KOPT-K1 (cell line): ENCODE measurements around the gene NUDT4.
"Not testable (repeated sequence)": the region's sequence is repeated elsewhere in the genome, so short reads cannot be mapped to it uniquely, and the experiment has no call there.

ENCODE experiments used
- H3K27ac ChIP-seq: fragments of 200-600 bp; sonication (generic); 2 replicates; pipeline ENCODE4 v1.5.1; 2016; ENCODE audit warnings: antibody characterized with exemption, mild to moderate bottlenecking, low read depth, low read length; ENCODE audit not compliant: poor library complexity, severe bottlenecking
- H3K36me3 ChIP-seq: fragments of 200-600 bp; sonication (generic); 2 replicates; pipeline ENCODE4 v1.5.1; 2017; ENCODE audit warnings: antibody characterized with exemption, mild to moderate bottlenecking, low read length, moderate library complexity; ENCODE audit not compliant: insufficient read depth
- H3K9me3 ChIP-seq: fragments of 200-600 bp; sonication (generic); 2 replicates; pipeline ENCODE4 v1.5.1; 2017; ENCODE audit warnings: antibody characterized with exemption, low read length, mild to moderate bottlenecking; ENCODE audit not compliant: insufficient read depth, poor library complexity, severe bottlenecking

Gene NUDT4

DNA sequence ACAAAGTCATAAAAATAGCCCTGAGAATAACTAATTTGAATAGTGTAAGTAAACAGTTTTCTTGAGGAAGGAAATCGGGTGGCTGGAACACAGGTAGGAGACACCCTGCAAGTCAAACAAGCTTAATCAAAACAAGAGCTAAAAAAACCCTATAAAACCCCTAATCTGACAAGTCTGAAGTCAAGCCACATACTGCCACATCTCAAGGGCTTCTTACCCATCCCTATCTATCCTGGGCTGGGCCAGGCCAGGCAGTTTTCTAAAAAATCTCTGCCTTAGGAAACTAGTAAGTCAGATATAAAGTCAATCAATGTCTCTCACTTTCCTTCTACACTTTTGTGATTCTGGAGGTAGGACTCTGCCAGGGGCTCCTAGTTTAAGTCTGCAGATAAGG, 48.7 kb downstream of the NUDT4 start:
- Histone ChIP-seq H3K9me3 (no peaks in the 10 kb centered on the region), H3K27ac (no peak overlapping the region), H3K36me3 (no peaks in the 10 kb centered on the region)

DNA sequence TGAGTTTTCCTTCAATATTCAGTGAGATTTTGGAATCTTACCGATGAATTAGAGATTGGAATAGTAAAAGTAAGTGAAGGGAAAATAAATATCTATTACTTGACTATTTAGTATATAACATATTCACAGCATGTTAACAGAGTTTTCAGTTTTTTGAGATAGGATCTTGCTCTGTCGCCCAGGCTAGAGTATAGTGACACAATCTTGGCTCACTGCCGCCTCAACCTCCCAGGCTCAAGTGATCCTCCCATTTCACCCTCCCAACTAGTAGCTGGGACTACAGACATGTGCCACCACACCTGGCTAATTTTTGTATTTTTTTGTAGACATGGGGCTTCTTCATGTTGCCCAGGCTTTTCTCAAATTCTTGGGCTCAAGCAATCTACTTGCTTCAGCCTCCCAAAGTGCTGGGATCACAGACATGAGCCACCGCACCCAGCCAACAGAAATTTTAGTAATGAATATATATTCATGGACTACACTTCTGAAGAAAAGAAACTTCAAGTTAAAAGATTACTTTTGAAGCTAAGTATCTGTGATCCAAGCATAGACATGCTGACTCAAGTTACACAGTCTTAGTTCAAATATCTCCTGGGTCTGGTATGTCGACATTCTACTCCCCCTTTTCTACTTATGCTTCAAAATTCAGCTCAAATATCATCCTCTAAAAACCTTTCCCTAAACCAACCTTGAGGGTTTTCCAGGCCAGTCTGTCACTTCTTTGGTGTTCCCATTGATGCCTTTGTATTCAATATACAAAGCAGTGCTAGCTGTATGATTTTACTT, 50.2 kb downstream of the NUDT4 start:
- H3K36me3 ChIP-seq = no peaks in the 10 kb centered on the region
- H3K9me3 ChIP-seq = no peaks in the 10 kb centered on the region
- no peak overlapping the region for H3K27ac ChIP-seq

- H3K36me3 ChIP-seq = no peaks in the 10 kb centered on the region
- no peaks in the 10 kb centered on the region for H3K9me3 ChIP-seq
- H3K27ac ChIP-seq = no peak overlapping the region
Measured at GRCh38 chr12:93429448-93429847, 51.7 kb downstream of the NUDT4 start.

DNA sequence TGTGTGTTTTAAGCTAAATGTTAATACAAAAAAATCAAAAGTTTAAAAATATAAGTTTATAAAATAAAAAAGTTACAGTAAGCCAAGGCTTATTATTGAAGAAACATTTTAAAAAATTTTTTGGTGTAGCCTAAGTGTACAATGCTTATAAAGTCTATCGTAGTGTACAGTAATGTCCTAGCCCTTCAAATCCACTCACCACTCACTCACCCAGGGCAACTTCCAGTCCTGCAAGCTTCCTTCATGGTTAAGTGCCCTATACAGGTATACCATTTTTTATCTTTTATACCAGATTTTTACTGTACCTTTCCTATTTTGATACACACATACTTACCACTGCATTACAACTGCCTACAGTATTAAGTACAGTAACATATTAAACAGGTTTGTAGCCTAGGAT, 52.1 kb downstream of the NUDT4 start:
- H3K9me3 ChIP-seq = no peaks in the 10 kb centered on the region
- H3K36me3 ChIP-seq = no peaks in the 10 kb centered on the region
- H3K27ac ChIP-seq = no peak overlapping the region

GRCh38 chr12:93430280-93430679, 52.6 kb downstream of the NUDT4 start:
- Histone ChIP-seq H3K36me3 (no peaks in the 10 kb centered on the region), H3K9me3 (no peaks in the 10 kb centered on the region), H3K27ac (no peak overlapping the region)

- not testable (repeated sequence) for H3K27ac ChIP-seq, H3K36me3 ChIP-seq, H3K9me3 ChIP-seq
Measured at GRCh38 chr12:93432031-93432430, 54.3 kb downstream of the NUDT4 start.

- Histone ChIP-seq H3K36me3 (no peaks in the 10 kb centered on the region), H3K9me3 (no peaks in the 10 kb centered on the region), H3K27ac (no peak overlapping the region)
Measured at GRCh38 chr12:93434256-93434865, 56.6 kb downstream of the NUDT4 start.

DNA sequence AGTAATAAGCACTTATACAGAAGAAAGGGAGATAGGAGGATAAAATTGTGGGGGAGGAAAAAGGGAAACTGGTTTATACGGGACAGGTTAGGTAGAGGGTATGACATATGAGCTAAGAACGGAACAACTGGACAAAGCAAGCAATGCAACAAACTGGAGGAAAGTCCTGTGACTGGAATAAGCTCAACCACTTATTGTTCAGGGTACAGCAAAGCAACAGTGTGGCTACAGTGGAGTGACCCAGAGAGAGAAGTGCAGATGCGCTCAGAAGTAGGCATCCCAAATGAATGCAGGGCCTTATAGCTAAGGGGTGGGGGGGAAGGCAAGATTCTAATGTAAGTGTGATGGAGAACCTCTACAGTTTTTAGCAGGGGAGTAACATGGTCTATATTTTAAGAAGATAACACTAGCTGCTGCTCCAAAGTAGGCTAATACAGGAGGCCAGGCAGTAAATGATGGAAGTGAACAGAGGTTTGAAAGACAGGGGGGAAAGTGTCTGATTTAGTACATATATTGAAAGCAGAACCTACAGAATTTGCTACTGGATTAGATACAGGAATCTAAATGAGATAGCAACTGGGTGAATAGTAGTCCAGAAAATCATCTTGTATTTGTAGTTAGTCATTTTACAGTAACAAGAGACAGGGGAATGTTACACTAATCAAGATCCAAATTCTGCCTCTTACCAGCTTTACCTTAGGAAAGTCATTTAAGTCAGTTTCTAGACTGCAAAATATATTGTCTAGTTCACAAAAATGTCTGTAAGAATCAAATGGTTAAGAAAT, 60.7 kb downstream of the NUDT4 start:
- Histone ChIP-seq H3K36me3 (no peaks in the 10 kb centered on the region), H3K9me3 (no peaks in the 10 kb centered on the region), H3K27ac (no peak overlapping the region)

GRCh38 chr12:93440043-93440835, 62.5 kb downstream of the NUDT4 start:
- no peaks in the 10 kb centered on the region for H3K9me3 ChIP-seq
- peak overlapping the region; percentile 79 for H3K27ac ChIP-seq
- no peaks in the 10 kb centered on the region for H3K36me3 ChIP-seq

DNA sequence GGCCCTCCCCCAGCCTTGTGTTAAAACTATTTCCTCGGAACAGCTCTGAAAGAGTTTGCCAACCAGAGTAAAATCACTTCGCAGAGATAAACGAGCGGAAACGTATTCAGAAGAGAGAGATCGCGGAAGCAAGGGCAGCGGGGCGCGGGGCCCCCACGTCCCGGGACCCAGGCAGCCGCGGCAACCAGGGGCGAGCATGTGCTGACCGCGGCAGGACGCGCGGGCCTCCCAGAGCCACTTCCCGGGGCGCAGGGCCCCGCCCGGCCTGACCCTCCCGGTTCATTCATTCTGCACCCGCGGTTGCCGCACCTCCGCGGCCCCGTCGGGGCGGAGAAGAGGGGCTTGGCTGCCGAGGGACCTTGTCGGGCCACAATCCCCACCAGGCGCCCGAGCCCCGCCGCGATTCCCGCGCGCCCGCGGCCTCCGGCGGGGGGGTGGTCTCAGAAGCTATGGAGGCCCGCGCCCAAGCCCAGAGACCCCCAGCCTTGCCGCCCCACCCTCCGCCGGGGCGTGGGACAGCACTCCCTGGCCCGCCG, 63.4 kb downstream of the NUDT4 start:
- Histone ChIP-seq H3K27ac (peak overlapping the region; percentile 79), H3K36me3 (no peaks in the 10 kb centered on the region), H3K9me3 (no peaks in the 10 kb centered on the region)

- no peaks in the 10 kb centered on the region for H3K9me3 ChIP-seq
- H3K27ac ChIP-seq = peak within 1 kb of the TSS; percentile 79
- no peaks in the 10 kb centered on the region for H3K36me3 ChIP-seq
Measured at GRCh38 chr12:93441617-93442410, 64.1 kb downstream of the NUDT4 start, which contains the start of gene UBE2N. TSS of gene UBE2N (minus strand) at chr12:93441947. CDS start at chr12:93441884, 63 bp downstream.

DNA sequence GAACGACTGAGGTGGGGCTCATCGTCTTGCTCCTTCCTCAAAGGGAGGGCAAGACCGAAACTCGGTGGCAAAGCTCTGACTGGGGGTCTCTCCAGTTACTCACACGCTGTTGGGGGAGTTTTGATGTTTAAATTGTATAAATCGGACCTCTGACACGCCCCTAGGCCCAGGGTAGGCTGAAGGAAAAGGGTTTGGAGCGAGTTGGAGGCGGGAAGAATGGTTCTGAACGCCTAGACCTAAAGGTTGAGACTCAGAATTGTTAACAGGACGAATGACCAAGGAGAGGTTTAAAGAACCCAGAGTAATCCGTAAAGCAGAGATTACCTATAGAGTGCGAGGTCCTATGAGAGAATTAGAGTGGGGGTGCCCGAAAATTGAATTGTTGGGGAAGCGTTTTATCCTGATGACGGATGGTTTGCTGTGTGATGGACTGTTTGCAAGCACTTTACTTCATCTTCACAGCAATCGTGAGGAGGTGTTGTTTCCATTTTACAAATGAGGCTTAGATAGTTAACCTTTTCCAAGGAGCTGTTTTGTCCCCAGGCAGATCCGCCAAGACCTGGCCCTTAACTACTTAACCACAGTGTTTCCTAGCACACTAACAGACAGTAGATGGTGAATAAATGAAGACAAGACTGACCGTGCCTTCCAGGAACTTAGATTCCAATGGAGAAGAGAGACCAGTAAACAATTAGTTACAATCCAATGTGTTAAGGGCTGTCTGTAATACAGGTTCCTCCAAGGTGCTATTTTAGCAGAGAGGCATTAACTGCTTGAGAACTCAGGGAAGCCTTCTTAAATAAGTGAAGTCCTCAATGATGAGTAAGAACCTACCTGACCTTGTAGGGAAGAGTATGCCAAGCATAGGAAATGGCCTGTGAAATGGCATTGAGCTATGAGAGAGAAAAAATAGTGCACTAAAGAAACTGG, 65.0 kb downstream of the NUDT4 start:
- Histone ChIP-seq H3K9me3 (no peaks in the 10 kb centered on the region), H3K27ac (peak overlapping the region; percentile 79), H3K36me3 (no peaks in the 10 kb centered on the region)

- Histone ChIP-seq H3K36me3 (no peaks in the 10 kb centered on the region), H3K27ac (no peak overlapping the region), H3K9me3 (no peaks in the 10 kb centered on the region)
Measured at GRCh38 chr12:93443576-93443975, 65.9 kb downstream of the NUDT4 start.
